ENCODE measurements around the gene BCL2L11.

GRCh38 chr2:111091811-111092211 is 28.9 kb upstream of the BCL2L11 start:
- TF ChIP-seq CTCF (IDR thresholded peaks at IDR 0.05 in 4 of 5, conservative IDR thresholded peaks at IDR 0.05 in 1 of 5) (no peak), POLR2A (IDR thresholded peaks at IDR 0.05) (no peak)

Measured in gastrocnemius medialis (tissue), 4 donors.